ENCODE measurements around the gene LRP1B.

Gene LRP1B

GRCh38 chr2:141943918-141944317, 186.9 kb downstream of the LRP1B start:
- DNase-seq: no peak

GRCh38 chr2:141942006-141942789, 188.6 kb downstream of the LRP1B start:
- no peak for DNase-seq

GRCh38 chr2:141941210-141941714, 189.6 kb downstream of the LRP1B start:
- no peak for DNase-seq

GRCh38 chr2:141940709-141941108, 190.1 kb downstream of the LRP1B start:
- DNase-seq: no peak

- no peak for DNase-seq
Measured at GRCh38 chr2:141933226-141933625, 197.6 kb downstream of the LRP1B start.

GRCh38 chr2:141932261-141932660, 198.6 kb downstream of the LRP1B start:
- DNase-seq: no peak

GRCh38 chr2:141931797-141932196, 199.0 kb downstream of the LRP1B start:
- no peak for DNase-seq

GRCh38 chr2:141930803-141931202, 200.0 kb downstream of the LRP1B start:
- no peak for DNase-seq

- DNase-seq: no peak
Measured at GRCh38 chr2:141929331-141930252, 201.2 kb downstream of the LRP1B start.

GRCh38 chr2:141928476-141928875, 202.3 kb downstream of the LRP1B start:
- no peak for DNase-seq

- no peak for DNase-seq
Measured at GRCh38 chr2:141927536-141927935, 203.3 kb downstream of the LRP1B start.

GRCh38 chr2:141925511-141925910, 205.3 kb downstream of the LRP1B start:
- DNase-seq: no peak

GRCh38 chr2:141923657-141924056, 207.2 kb downstream of the LRP1B start:
- DNase-seq: no peak

GRCh38 chr2:141911485-141912066, 219.2 kb downstream of the LRP1B start:
- peak; percentile 40 for DNase-seq

- peak; percentile 83 for DNase-seq
Measured at GRCh38 chr2:141906678-141907077, 224.1 kb downstream of the LRP1B start.

GRCh38 chr2:141900826-141901225, 230.0 kb downstream of the LRP1B start:
- peak; percentile 67 for DNase-seq

- DNase-seq: peak; percentile 29
Measured at GRCh38 chr2:141899740-141900139, 231.1 kb downstream of the LRP1B start.

- no peak for DNase-seq
Measured at GRCh38 chr2:141889788-141890187, 241.0 kb downstream of the LRP1B start.

- no peak for DNase-seq
Measured at GRCh38 chr2:141888987-141889555, 241.7 kb downstream of the LRP1B start.

- DNase-seq: no peak
Measured at GRCh38 chr2:141887363-141887762, 243.5 kb downstream of the LRP1B start.

- no peak for DNase-seq
Measured at GRCh38 chr2:141878016-141878415, 252.8 kb downstream of the LRP1B start.

- no peak for DNase-seq
Measured at GRCh38 chr2:141871913-141872634, 258.7 kb downstream of the LRP1B start.
